HepG2 (cell line): ENCODE data around the gene TMEM190. TPM values are rescaled to one million over a fixed set of nuclear protein-coding genes. Genes with fewer than 3 reads are reported as not detected.

Source experiments
- ARNTL ChIP-seq: sonication (generic); formaldehyde crosslinking; IDR thresholded peaks from 2 replicates; pipeline ENCODE4 v1.4.0; 2020; ENCODE audit warnings: mild to moderate bottlenecking, missing genetic modification reagents
- CENPT ChIP-seq: sonication (generic); formaldehyde crosslinking; IDR thresholded peaks from 2 replicates; pipeline ENCODE4 v1.8.0; 2022; ENCODE audit warnings: low read depth, mild to moderate bottlenecking, moderate library complexity, missing genetic modification reagents
- EED ChIP-seq: sonication (generic); formaldehyde crosslinking; IDR thresholded peaks from 2 replicates; pipeline ENCODE4 v1.5.0; 2020; ENCODE audit warnings: mild to moderate bottlenecking, missing genetic modification reagents
- FOXP1 ChIP-seq, 2 experiments: fragments of 450-650 bp in 1 of 2; IDR thresholded peaks; 2 replicates each; pipeline ENCODE4 v1.6.1; 2017 to 2018; ENCODE audit warnings: antibody characterized with exemption in 1 of 2
- GABPB1 ChIP-seq: IDR thresholded peaks from 2 replicates; pipeline ENCODE4 v1.6.1; 2016; ENCODE audit warnings: mild to moderate bottlenecking, missing genetic modification reagents, moderate library complexity, missing compliant biosample characterization
- GATAD2A ChIP-seq: IDR thresholded peaks from 2 replicates; pipeline ENCODE4 v1.6.1; 2016
- HMG20A ChIP-seq: IDR thresholded peaks from 2 replicates; pipeline ENCODE4 v1.6.1; 2016; ENCODE audit warnings: borderline replicate concordance
- KLF9 ChIP-seq: IDR thresholded peaks from 2 replicates; pipeline ENCODE4 v1.6.1; 2016; ENCODE audit warnings: low read depth
- KMT2B ChIP-seq: IDR thresholded peaks from 2 replicates; pipeline ENCODE4 v1.6.1; 2016; ENCODE audit warnings: missing genetic modification reagents, missing compliant biosample characterization
- MEF2D ChIP-seq: sonication (generic); formaldehyde crosslinking; IDR thresholded peaks from 2 replicates; pipeline ENCODE4 v1.5.1; 2020; ENCODE audit warnings: mild to moderate bottlenecking, missing genetic modification reagents
- RNF2 ChIP-seq: fragments of 450-650 bp; conservative IDR thresholded peaks from 2 replicates; pipeline ENCODE4 v1.6.1; 2016; ENCODE audit warnings: low read depth
- SIX1 ChIP-seq: sonication (generic); formaldehyde crosslinking; IDR thresholded peaks from 2 replicates; pipeline ENCODE4 v1.4.0; 2020; ENCODE audit warnings: missing genetic modification reagents, borderline replicate concordance
- SMARCE1 ChIP-seq: fragments of 450-650 bp; IDR thresholded peaks from 2 replicates; pipeline ENCODE4 v1.6.1; 2017; ENCODE audit warnings: borderline replicate concordance
- SMC3 ChIP-seq: IDR thresholded peaks from 2 replicates; pipeline ENCODE4 v1.6.1; 2011; ENCODE audit warnings: low read length, improper control_type of control experiment
- SP4 ChIP-seq: sonication (generic); formaldehyde crosslinking; IDR thresholded peaks from 2 replicates; pipeline ENCODE4 v1.8.1; 2023; ENCODE audit warnings: mild to moderate bottlenecking, missing genetic modification reagents
- TCF7 ChIP-seq: sonication (generic); IDR thresholded peaks from 2 replicates; pipeline ENCODE4 v1.6.1; 2016; ENCODE audit warnings: antibody characterized with exemption, low read depth
- ZBTB21 ChIP-seq: sonication (generic); formaldehyde crosslinking; IDR thresholded peaks from 2 replicates; pipeline ENCODE4 v1.4.0; 2020; ENCODE audit warnings: missing genetic modification reagents
- ZFP36L2 ChIP-seq: sonication (generic); formaldehyde crosslinking; IDR thresholded peaks from 2 replicates; pipeline ENCODE4 v1.4.0; 2020; ENCODE audit warnings: missing genetic modification reagents
- ZIK1 ChIP-seq: sonication (generic); formaldehyde crosslinking; IDR thresholded peaks from 2 replicates; pipeline ENCODE4 v1.5.0; 2020; ENCODE audit warnings: mild to moderate bottlenecking, low read depth, missing genetic modification reagents, borderline replicate concordance
- ZNF546 ChIP-seq: sonication (generic); formaldehyde crosslinking; conservative IDR thresholded peaks from 2 replicates; pipeline ENCODE4 v1.8.1; 2023; ENCODE audit warnings: mild to moderate bottlenecking, missing genetic modification reagents
- ZNF549 ChIP-seq: sonication (generic); formaldehyde crosslinking; IDR thresholded peaks from 2 replicates; pipeline ENCODE4 v1.5.0; 2020; ENCODE audit warnings: missing genetic modification reagents
- ZNF788 ChIP-seq: sonication (generic); formaldehyde crosslinking; IDR thresholded peaks from 2 replicates; pipeline ENCODE4 v1.5.0; 2020; ENCODE audit warnings: mild to moderate bottlenecking, missing genetic modification reagents, borderline replicate concordance
- ZNF891 ChIP-seq: sonication (generic); formaldehyde crosslinking; IDR thresholded peaks from 2 replicates; pipeline ENCODE4 v1.5.0; 2020; ENCODE audit warnings: mild to moderate bottlenecking, missing genetic modification reagents
- polyA plus RNA-seq, 8 experiments: library from polyadenylated mRNA; depleted of rRNA in 3 of 8; stranded (reverse) in 7 of 8; unstranded in 1 of 8; fragments of >200 nt; fragmentation: Illumina TruSeq in 4 of 8; extraction: Trizol in 4 of 8; gene quantifications; 2 replicates each; pipeline versions ENCODE4 v1.2.1 to v1.2.3, GENCODE V29; 2011 to 2016; ENCODE audit warnings: low read depth in 4 of 8, missing spikeins in 1 of 8, mixed read lengths in 1 of 8; ENCODE audit not compliant: insufficient read depth in 1 of 8
- total RNA-seq, 5 experiments: library from RNA; depleted of rRNA; stranded (reverse); fragments of >200 nt; fragmentation: Illumina TruSeq; extraction: Trizol; gene quantifications; 2 replicates each; pipeline ENCODE4 v1.2.3, GENCODE V29; 2016; ENCODE audit warnings: low read depth in 1 of 5
- TF ChIP-seq, protein P1 (sequence below): sonication (generic); formaldehyde crosslinking; IDR thresholded peaks from 2 replicates; pipeline ENCODE4 v1.8.1; 2023; ENCODE audit warnings: mild to moderate bottlenecking, inconsistent platforms, moderate library complexity, missing genetic modification reagents, borderline replicate concordance
- TF ChIP-seq, protein P2 (sequence below): IDR thresholded peaks from 2 replicates; pipeline ENCODE4 v1.6.1; 2016; ENCODE audit warnings: missing compliant biosample characterization, missing genetic modification reagents, borderline replicate concordance
- TF ChIP-seq, protein P3 (sequence below): sonication (generic); formaldehyde crosslinking; IDR thresholded peaks from 2 replicates; pipeline ENCODE4 v1.4.0; 2020; ENCODE audit warnings: missing genetic modification reagents, borderline replicate concordance
- TF ChIP-seq, protein P4 (sequence below): sonication (generic); formaldehyde crosslinking; IDR thresholded peaks from 2 replicates; pipeline ENCODE4 v1.4.0; 2020; ENCODE audit warnings: mild to moderate bottlenecking, missing genetic modification reagents

TMEM190 gene
- total and polyA plus RNA-seq, 2 of the 13 experiments (the other 11 are each of a cell fraction or from before 2014, with no cell fraction given): 0.35 to 0.83 TPM

DNA sequence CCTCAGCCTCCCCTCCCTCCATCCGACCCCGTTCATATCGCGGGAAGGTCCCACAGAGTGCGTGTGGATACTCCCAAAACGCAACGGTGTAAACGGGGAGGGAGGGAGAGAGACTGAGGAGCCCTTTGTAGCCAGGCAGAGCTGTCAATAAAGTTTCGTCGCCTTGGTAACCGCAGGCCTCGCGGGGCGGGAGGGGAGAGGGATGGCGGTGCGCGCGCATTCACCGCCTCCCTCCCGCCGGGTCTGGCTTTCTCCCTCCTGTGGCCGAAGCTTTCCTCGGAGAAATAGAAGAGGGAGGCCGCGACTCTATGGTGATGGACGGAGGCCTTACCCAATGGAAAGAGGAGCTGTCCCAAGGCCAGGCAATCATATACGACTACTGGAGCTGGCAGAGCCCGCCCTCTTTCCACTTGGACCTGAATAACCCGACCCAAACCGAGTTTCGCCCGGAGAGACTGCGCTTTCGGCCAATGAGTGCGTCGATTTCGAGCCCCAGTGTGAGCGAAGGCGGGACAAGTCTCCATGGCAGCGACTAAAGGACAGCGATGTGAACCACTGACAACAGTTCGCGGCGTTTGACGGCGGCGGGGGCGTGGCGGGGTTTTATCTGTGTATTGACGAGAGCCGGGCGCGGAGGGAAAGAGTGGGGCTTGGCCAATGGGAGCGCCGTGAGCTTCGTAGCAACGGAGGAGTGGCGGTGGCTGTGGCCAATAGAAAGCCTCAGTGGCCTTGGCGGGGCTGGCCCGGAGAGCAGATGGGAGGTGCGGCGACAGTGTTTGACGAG lies 37.3 kb upstream of the TMEM190 start, which contains the start of gene KMT5C (continued):
- TF ChIP-seq FOXP1 (IDR thresholded peaks at IDR 0.05) (0 out of 2 replicates have a peak, but pooled peaks have one; percentile 6), FOXP1 (CRISPR knock-in tag; IDR thresholded peaks at IDR 0.05) (no peak), ZFP36L2 (no peak), RNF2 (no peak), ZIK1 (CRISPR knock-in tag) (no peak), HMG20A (CRISPR knock-in tag) (peak; percentile 11; the same call in 1 of the 2 replicates), SMC3 (no peak), MEF2D (CRISPR knock-in tag) (no peak), TCF7 (no peak), ZBTB21 (no peak), EED (no peak), ZNF549 (no peak), ZNF788 (CRISPR knock-in tag) (peak; percentile 10; the same call in 1 of the 2 replicates), ZNF546 (CRISPR knock-in tag) (no peak), SP4 (peak; percentile 93), KMT2B (CRISPR knock-in tag) (0 out of 2 replicates have a peak, but pooled peaks have one; percentile 35), GABPB1 (CRISPR knock-in tag) (peak; percentile 74), GATAD2A (CRISPR knock-in tag) (peak; percentile 10; the same call in 1 of the 2 replicates), CENPT (CRISPR knock-in tag) (no peak), ARNTL (CRISPR knock-in tag) (no peak), ZNF891 (CRISPR knock-in tag) (no peak), SIX1 (no peak), SMARCE1 (no peak), KLF9 (peak; percentile 28; the same call in 1 of the 2 replicates)
- TF ChIP-seq, protein P1, sequence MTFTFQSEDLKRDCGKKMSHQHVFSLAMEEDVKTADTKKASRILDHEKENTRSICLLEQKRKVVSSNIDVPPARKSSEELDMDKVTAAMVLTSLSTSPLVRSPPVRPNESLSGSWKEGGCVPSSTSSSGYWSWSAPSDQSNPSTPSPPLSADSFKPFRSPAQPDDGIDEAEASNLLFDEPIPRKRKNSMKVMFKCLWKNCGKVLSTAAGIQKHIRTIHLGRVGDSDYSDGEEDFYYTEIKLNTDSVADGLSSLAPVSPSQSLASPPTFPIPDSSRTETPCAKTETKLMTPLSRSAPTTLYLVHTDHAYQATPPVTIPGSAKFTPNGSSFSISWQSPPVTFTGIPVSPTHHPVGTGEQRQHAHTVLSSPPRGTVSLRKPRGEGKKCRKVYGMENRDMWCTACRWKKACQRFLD (CRISPR knock-in tag): no peak
- TF ChIP-seq, protein P2, sequence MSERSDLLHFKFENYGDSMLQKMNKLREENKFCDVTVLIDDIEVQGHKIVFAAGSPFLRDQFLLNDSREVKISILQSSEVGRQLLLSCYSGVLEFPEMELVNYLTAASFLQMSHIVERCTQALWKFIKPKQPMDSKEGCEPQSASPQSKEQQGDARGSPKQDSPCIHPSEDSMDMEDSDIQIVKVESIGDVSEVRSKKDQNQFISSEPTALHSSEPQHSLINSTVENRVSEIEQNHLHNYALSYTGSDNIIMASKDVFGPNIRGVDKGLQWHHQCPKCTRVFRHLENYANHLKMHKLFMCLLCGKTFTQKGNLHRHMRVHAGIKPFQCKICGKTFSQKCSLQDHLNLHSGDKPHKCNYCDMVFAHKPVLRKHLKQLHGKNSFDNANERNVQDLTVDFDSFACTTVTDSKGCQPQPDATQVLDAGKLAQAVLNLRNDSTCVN (CRISPR knock-in tag): no peak
- TF ChIP-seq, protein P3, sequence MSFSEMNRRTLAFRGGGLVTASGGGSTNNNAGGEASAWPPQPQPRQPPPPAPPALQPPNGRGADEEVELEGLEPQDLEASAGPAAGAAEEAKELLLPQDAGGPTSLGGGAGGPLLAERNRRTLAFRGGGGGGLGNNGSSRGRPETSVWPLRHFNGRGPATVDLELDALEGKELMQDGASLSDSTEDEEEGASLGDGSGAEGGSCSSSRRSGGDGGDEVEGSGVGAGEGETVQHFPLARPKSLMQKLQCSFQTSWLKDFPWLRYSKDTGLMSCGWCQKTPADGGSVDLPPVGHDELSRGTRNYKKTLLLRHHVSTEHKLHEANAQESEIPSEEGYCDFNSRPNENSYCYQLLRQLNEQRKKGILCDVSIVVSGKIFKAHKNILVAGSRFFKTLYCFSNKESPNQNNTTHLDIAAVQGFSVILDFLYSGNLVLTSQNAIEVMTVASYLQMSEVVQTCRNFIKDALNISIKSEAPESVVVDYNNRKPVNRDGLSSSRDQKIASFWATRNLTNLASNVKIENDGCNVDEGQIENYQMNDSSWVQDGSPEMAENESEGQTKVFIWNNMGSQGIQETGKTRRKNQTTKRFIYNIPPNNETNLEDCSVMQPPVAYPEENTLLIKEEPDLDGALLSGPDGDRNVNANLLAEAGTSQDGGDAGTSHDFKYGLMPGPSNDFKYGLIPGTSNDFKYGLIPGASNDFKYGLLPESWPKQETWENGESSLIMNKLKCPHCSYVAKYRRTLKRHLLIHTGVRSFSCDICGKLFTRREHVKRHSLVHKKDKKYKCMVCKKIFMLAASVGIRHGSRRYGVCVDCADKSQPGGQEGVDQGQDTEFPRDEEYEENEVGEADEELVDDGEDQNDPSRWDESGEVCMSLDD (CRISPR knock-in tag): no peak
- TF ChIP-seq, protein P4, sequence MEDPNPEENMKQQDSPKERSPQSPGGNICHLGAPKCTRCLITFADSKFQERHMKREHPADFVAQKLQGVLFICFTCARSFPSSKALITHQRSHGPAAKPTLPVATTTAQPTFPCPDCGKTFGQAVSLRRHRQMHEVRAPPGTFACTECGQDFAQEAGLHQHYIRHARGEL (CRISPR knock-in tag): no peak
